NOMO-1 (cell line): ENCODE data around the gene TNP1.

ENCODE experiments used
- DNase-seq, 2 experiments: peaks; one replicate each; lab custom pipeline; 2025; ENCODE audit not compliant: unreplicated experiment in 2 of 2; lab: John Stamatoyannopoulos, UW

The TNP1 gene

DNA sequence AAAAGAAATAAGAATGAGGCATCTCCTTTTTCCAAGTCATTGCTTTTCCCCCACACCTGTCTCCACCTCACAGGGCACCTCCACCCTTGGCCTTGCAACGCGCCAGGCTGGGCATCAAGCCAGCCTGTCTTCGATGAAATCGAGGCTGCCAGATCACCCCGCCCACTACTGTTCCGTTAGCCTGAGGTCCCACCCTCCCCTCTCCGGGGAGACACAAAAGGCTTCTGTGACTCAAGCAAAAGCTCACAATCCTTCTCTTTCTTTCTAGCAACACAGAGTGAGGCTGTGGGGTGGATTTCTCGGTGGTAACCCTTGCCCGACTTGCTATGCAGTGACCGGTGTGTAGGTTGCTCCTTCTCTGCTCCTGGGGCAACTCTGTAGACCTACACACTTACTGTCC is 9.9 kb downstream of the TNP1 start:
- no peak for DNase-seq

DNA sequence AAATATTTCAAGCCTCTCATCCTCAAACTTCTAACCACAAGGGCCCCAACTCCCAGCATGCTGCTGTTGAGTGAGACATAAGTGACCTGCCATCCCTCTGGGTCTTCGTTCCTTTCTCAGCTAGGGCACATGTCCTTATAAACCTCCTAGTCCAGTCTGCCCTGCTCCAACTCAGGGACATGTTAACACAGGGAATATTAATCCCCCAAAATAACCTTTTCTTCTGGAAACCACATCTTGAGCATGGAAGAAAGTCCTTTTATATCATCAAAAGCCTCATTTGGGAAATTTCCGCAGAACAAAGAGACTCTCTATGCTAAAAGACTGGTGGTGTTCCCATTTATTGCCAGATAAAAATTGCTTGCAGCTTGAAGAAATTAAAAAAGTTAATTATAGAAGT is 14.4 kb downstream of the TNP1 start:
- DNase-seq = no peak

DNA sequence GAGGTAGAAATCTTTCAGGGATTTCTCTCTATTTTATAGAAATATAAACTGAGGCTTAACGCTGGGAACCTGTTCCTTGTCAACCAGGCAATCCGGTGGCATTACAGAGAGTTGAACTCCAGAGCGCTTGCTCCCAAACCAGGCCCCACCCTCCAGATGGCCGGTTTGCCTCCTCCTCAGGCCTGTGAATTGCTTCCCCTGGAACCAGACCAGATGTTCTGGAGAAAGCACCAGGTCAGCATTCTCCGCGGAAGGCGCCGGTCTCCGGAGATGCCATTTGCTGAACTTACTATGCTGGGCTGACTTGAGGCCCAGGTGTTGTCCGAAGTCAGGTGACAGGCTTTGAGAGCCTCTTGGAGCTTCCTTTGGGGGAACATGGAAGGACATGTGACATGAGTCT is 17.2 kb downstream of the TNP1 start:
- DNase-seq = no peak

DNA sequence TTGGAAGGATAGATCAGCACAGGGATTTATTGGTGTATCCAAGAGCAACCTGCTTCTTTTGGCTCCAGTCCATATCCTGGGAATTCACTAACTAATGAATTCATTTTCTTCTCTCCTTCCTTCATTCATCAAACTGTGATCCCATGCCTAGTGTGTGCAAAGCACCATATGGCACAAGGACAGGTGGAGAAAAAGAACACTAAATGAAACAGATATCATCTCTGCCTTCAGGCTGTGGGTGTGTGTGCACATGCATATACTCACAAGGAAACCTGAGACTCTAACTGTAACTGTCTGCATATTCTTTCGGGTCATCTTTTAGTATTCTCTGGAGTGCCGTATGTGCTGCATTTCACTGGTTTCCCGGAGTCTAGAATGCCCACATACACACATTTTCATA is 20.2 kb downstream of the TNP1 start:
- no peak for DNase-seq

DNA sequence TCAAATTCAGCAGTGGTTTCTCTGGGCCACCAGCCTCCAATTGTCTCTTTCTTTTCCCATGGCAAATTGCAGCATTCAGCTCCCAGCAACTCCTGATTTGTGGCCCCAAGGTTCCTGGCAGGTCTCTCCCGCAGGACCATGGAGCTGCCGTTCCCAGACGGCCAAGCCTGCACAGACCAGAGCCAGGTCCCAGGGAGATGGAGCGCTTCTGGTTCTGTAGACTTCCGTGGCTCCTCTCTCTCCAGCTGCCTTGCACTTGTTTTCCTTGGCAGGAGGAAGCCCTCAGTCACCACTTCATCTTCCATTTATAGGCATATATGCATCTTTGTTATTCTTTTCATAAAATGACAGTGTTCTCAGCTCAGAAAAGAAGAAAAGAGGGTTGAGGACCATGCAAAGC is 21.7 kb downstream of the TNP1 start:
- DNase-seq = no peak

DNA sequence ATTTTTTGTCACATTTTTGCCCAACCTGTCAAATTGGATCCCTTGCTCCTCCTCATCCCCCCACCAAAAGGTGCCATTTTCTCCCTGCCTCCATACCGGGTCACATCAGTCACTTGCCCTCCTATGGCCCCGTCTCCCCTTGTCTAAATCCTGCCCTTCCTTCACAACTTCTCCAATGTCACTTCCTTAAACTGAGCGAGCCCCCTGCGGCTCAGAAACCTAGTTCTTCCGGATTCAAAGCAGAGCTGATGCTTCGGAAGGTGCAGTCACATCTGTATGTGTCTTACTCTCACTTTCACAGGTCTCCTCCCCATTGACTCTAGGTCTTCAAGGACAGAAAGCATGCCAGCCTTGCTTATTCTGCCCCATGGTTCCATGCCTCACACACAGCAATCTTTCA is 22.1 kb downstream of the TNP1 start:
- DNase-seq = peak; percentile 8 to 44

DNA sequence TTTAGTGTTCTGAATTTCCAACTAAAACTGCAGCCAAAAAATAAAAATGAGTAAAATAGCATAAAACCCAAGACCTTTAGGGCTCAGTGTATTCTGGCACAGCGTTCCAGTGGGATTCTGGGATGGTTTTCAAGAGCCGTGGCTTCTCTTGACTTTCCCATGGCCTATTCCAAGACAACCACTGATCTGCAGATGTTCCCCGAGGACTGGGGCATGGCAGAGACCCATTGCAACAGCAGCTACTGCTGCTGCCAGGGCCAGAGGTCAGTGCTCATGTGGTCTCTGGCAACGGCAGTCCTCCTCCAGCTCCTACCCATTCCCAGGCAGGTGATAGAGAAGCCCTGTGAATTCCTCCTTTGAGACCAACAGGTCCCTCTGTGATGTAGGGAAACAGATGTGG is 26.8 kb downstream of the TNP1 start:
- DNase-seq = no peak

DNA sequence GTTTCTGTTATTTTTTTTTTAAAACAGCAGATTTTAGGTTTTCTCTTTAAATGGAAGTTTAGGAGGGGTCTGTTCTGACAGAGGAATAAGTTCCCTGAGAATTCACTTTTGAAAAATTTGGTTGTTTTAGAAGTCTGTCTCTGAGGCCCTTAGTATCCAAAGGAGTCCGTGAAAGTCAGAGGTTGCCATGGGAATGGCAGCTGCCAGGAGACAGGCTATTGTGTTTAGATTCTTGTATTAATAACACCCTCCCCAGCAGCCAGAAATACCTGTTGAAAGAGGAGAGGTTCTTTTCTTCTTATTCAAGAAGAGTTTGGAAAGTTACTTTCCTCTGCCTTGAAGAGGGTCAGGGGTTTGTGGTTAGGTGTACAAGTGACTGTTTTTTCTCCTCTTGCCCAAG is 29.5 kb downstream of the TNP1 start:
- no peak for DNase-seq

DNA sequence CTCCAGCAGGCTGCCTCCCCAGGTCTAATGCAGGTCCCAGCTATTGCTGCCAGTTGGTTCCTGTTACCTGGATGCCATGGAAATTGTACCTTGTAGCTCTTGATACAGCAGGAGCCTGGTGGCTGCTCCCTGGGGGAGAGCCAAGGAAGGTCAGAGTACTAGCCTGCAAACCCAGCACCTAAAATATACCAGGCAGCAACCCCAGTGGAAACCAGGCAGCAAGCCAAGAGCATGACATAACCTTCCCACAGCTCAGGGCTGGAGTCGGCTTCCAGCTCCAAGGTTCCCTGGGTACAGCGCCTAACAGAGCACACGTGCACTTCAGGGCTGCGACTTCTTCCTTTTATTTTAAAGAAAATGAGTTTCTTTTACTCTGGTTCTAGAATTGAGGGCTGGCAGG is 30.3 kb downstream of the TNP1 start:
- DNase-seq = no peak

DNA sequence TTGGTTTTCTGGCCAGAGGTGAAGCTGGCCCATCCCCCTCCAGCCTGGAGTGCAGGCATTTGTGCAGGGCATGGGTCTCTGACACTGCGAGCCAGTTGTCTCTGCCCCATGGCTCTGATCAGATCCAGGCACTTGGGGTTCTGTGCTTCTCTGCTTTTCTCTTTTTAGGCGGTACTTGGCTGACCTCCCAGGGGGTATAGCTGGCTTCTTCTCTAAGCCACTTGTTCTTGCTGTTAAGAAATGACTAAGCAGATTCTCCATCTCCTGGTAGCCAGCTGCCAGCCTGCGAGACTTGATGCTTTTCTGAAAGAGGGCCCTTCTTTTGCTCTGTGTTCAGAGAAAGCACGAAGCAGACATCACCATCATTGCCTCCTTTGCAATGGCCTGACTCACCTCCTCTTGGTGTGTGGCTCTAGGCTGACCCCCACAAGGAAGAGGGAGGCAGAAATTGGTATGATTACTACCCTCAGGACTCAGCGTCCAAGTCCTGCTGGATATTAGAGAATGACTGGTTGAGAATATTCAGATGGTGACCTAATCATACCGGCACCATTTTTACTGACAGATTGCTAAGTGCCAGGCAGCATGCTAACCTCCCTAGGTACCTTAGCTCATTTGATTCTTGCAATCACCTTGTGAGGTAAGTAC is 32.7 kb downstream of the TNP1 start:
- DNase-seq = no peak

DNA sequence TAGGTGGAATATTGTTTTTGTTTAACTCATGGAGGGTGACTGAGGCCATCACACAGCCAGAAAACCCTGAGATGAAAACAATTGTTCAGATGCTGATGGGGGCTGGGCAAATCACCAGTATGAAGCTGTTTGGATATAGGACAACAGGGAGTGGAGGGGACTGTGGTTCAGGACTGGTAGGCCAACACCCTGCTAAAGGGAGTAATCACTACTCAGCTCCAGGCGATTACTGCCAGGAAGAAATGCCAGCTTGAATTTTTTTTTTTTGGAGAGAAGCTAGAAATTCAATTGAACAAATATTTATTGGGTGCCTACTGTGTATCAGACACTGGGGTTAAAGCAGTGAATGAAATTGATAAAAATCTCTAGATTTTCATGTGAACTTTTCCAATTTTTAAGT is 37.4 kb downstream of the TNP1 start:
- DNase-seq = no peak

DNA sequence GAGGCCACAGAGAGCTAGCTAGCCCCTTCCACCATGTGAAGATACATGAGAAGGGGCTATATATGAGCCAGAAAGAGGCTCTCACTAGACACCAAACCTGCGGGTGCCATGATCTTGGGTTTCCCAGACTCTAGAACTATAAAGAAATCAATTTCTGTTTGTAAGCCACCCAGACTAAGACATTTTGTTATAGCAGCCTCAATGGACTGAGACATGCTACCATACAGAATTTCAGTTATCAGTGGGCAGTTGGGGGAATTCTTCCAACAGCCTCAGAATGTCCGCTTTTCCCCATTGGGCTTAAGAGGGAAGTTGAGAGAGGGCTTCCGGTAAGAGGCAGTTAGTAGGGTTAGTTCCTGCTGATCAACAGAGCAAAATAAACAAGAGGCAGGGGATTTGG is 39.2 kb downstream of the TNP1 start:
- no peak for DNase-seq

DNA sequence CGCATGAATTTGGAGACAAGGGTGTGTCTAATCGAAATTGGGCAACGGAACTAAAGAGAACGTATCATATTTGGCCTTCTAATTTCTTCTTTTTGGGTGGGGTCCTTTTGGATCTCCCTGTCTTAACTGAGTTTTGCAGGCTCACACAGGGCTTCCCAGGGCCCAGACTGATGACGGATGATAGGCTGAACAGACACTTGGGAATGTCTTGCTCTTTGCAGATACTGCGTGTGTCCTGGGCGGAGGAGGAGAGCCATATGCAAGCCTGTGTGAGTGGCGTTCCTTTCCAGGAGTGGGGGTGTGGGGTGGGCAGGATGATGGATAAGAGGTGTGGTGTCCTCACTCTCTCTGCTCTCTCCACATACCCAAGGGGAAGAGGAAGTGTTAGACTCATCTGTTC is 40.1 kb downstream of the TNP1 start:
- no peak for DNase-seq

DNA sequence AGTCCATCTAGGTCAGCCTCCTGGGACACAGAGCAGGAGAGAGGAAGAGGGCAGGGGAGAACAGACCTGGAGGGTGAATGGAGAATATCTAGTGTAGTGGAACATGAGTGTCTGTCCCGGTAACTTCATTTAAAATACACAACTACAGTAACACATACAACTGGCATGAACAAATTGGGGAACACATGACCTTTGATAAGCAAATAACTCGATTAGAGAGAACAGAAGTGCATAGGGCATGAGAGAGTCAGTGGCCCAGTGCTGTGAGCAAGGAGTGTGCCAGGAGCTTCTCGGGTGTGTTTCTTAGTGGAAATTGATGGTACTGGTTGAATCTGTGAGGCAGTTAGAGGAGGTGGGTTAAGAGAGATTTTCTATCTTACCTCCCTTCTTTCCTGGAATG is 40.8 kb downstream of the TNP1 start:
- DNase-seq = no peak

DNA sequence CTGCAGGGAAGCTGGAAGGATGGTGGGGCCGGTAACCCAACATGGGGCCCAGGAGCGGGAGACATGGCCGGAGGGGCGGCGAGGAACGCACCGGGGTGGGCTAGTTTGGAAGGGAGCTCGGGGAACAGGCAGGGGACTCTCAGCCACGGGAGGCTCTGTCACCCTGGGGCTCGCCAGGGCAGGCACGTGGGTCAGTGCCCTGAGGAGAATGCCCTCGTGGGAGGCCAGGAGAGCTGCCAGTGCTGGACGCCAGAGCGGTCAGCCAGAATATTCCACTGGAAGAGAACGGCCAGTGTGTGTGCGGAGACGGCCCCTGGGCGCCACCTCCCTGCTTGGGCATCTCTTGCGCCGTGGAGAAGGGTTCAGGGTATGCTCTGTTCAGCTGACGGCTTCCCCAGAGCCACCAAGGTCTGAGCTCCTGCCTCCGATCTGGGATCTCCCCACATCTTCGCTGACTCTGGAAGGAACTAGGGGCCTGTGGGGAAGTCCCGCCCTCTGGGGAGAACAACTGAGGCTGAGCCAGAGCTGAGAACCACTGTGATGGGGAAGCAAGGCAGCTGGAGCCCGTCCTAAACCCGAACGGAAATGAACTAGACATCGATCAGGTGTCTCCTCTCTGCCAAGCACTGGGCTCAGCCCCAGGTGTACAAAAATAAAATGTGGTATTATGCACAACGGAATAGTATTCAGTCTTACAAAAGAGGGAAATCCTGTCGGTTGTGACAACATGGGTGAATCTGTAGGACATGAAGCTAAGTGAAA is 49.3 kb downstream of the TNP1 start:
- DNase-seq = no peak
